Urinary bladder (tissue), 4 donors: ENCODE results near the gene SLC12A8. TPM values are rescaled to one million over a fixed set of nuclear protein-coding genes. Genes with fewer than 3 reads are reported as not detected.

Experiments used
- DNase-seq: peaks from one replicate; pipeline ENCODE4 v3.0.0-alpha.2; 2015; ENCODE audit errors: extremely low spot score
- H3K27ac ChIP-seq: one replicate; pipeline ENCODE4 v1.5.1; 2013; ENCODE audit warnings: low read depth, mild to moderate bottlenecking, moderate library complexity
- H3K36me3 ChIP-seq: one replicate; pipeline ENCODE4 v1.6.1; 2013; ENCODE audit warnings: mild to moderate bottlenecking, moderate library complexity; ENCODE audit not compliant: insufficient read depth
- H3K4me1 ChIP-seq: one replicate; pipeline ENCODE4 v1.6.1; 2013; ENCODE audit warnings: mild to moderate bottlenecking, moderate library complexity; ENCODE audit not compliant: insufficient read depth
- H3K4me3 ChIP-seq: one replicate; pipeline ENCODE4 v1.5.1; 2013; ENCODE audit warnings: low read depth, low read length
- WGBS: extraction: QIAGEN DNeasy Blood & Tissue Kit; methylation state at CpG from one replicate; pipeline ENCODE4 v1.1.7; 2013; 5-methylcytosine and 5-hydroxymethylcytosine counted together
- polyA plus RNA-seq: library from polyadenylated mRNA; stranded (reverse); fragments of 200-250 nt; gene quantifications from one replicate; pipeline ENCODE4 v1.2.3, GENCODE V29; 2013
- total RNA-seq: library from RNA; depleted of rRNA; stranded (reverse); fragments of >200 nt; gene quantifications from one replicate; pipeline ENCODE4 v1.2.3, GENCODE V29; 2014
- donor health status: healthy with polysubstance abuse.
- donor health status: healthy.

Gene SLC12A8
- total RNA-seq (2.9 TPM), polyA plus RNA-seq (1.4 TPM)

GRCh38 chr3:125212509-125213363, at the start of gene SLC12A8:
TSS of gene SLC12A8 (minus strand) at chr3:125212748. CDS start at chr3:125211349, 1,399 bp downstream.
- Histone ChIP-seq H3K27ac (no peak within 1 kb of the TSS), H3K36me3 (no peaks in the 10 kb centered on the region), H3K4me1 (peaks cover 4% of the 10 kb centered on the region), H3K4me3 (peak within 1 kb of the TSS; percentile 33)
- 9% methylated on average over 55 of the region's 55 CpGs for WGBS
- no peak for DNase-seq

GRCh38 chr3:125262161-125262560, 49.6 kb upstream of the SLC12A8 start:
- 68% methylated on average over 1 of the region's 1 CpG for WGBS
- Histone ChIP-seq H3K36me3 (no peaks in the 10 kb centered on the region), H3K4me3 (no peak overlapping the region), H3K27ac (no peak overlapping the region), H3K4me1 (no peaks in the 10 kb centered on the region)
- DNase-seq = no peak

GRCh38 chr3:125261031-125261430, 48.5 kb upstream of the SLC12A8 start:
- 85% methylated on average over 1 of the region's 1 CpG for WGBS
- DNase-seq = no peak
- H3K4me1 ChIP-seq = no peaks in the 10 kb centered on the region
- no peaks in the 10 kb centered on the region for H3K36me3 ChIP-seq
- no peak overlapping the region for H3K4me3 ChIP-seq
- H3K27ac ChIP-seq = no peak overlapping the region

GRCh38 chr3:125260158-125260557, 47.6 kb upstream of the SLC12A8 start:
- no peak overlapping the region for H3K4me3 ChIP-seq
- no peak for DNase-seq
- 98% methylated on average over 2 of the region's 2 CpGs for WGBS
- H3K27ac ChIP-seq = no peak overlapping the region
- H3K4me1 ChIP-seq = no peaks in the 10 kb centered on the region
- no peaks in the 10 kb centered on the region for H3K36me3 ChIP-seq

GRCh38 chr3:125257536-125257935, 45.0 kb upstream of the SLC12A8 start:
- H3K27ac ChIP-seq = no peak overlapping the region
- WGBS = 93% methylated on average over 4 of the region's 4 CpGs
- no peaks in the 10 kb centered on the region for H3K4me1 ChIP-seq
- no peak for DNase-seq
- no peak overlapping the region for H3K4me3 ChIP-seq
- no peaks in the 10 kb centered on the region for H3K36me3 ChIP-seq

- H3K4me3 ChIP-seq = no peak overlapping the region
- no peak overlapping the region for H3K27ac ChIP-seq
- no peaks in the 10 kb centered on the region for H3K36me3 ChIP-seq
- H3K4me1 ChIP-seq = no peaks in the 10 kb centered on the region
- no peak for DNase-seq
Measured at GRCh38 chr3:125256675-125257074, 44.1 kb upstream of the SLC12A8 start.

- Histone ChIP-seq H3K4me3 (no peak overlapping the region), H3K36me3 (peaks cover 2% of the 10 kb centered on the region), H3K27ac (no peak overlapping the region), H3K4me1 (no peaks in the 10 kb centered on the region)
- WGBS = 95% methylated on average over 2 of the region's 2 CpGs
- DNase-seq = no peak
Measured at GRCh38 chr3:125250973-125251372, 38.4 kb upstream of the SLC12A8 start.

- Histone ChIP-seq H3K36me3 (peaks cover 2% of the 10 kb centered on the region), H3K27ac (no peak overlapping the region), H3K4me1 (no peaks in the 10 kb centered on the region), H3K4me3 (no peak overlapping the region)
- DNase-seq = no peak
- WGBS = 97% methylated on average over 1 of the region's 1 CpG
Measured at GRCh38 chr3:125246237-125246636, 33.7 kb upstream of the SLC12A8 start.

- H3K27ac ChIP-seq = no peak overlapping the region
- peaks cover 2% of the 10 kb centered on the region for H3K36me3 ChIP-seq
- no peak overlapping the region for H3K4me3 ChIP-seq
- H3K4me1 ChIP-seq = no peaks in the 10 kb centered on the region
- no peak for DNase-seq
Measured at GRCh38 chr3:125245521-125245920, 33.0 kb upstream of the SLC12A8 start.

- WGBS = 70% methylated on average over 4 of the region's 4 CpGs
- Histone ChIP-seq H3K4me1 (no peaks in the 10 kb centered on the region), H3K36me3 (no peaks in the 10 kb centered on the region), H3K27ac (no peak overlapping the region), H3K4me3 (no peak overlapping the region)
- no peak for DNase-seq
Measured at GRCh38 chr3:125240496-125240895, 27.9 kb upstream of the SLC12A8 start.

GRCh38 chr3:125239266-125239665, 26.7 kb upstream of the SLC12A8 start:
- Histone ChIP-seq H3K4me1 (no peaks in the 10 kb centered on the region), H3K4me3 (no peak overlapping the region), H3K27ac (no peak overlapping the region), H3K36me3 (no peaks in the 10 kb centered on the region)
- 72% methylated on average over 3 of the region's 3 CpGs for WGBS
- DNase-seq = no peak

- WGBS = 94% methylated on average over 3 of the region's 3 CpGs
Measured at GRCh38 chr3:125238759-125239158, 26.2 kb upstream of the SLC12A8 start.

GRCh38 chr3:125236331-125236903, 23.9 kb upstream of the SLC12A8 start:
- Histone ChIP-seq H3K27ac (no peak overlapping the region), H3K36me3 (peaks cover 2% of the 10 kb centered on the region), H3K4me1 (no peaks in the 10 kb centered on the region), H3K4me3 (no peak overlapping the region)
- no peak for DNase-seq
- WGBS = 76% methylated on average over 6 of the region's 6 CpGs

More at GRCh38 chr3:125238759-125239158, 26.2 kb upstream of the SLC12A8 start:
- Histone ChIP-seq H3K4me3 (no peak overlapping the region), H3K4me1 (no peaks in the 10 kb centered on the region), H3K36me3 (no peaks in the 10 kb centered on the region), H3K27ac (no peak overlapping the region)
- no peak for DNase-seq

- H3K4me1 ChIP-seq = no peaks in the 10 kb centered on the region
Measured at GRCh38 chr3:125234831-125235230, 22.3 kb upstream of the SLC12A8 start.

More at GRCh38 chr3:125234831-125235230, 22.3 kb upstream of the SLC12A8 start:
- no peak for DNase-seq
- Histone ChIP-seq H3K4me3 (no peak overlapping the region), H3K27ac (no peak overlapping the region), H3K36me3 (peaks cover 2% of the 10 kb centered on the region)
- 92% methylated on average over 1 of the region's 1 CpG for WGBS
